Mammary epithelial cell (primary cell): Measurements from ENCODE around the gene ZNF724.

Source experiments
- EZH2 ChIP-seq: IDR thresholded peaks from 2 replicates; pipeline ENCODE4 v1.6.1; 2012; ENCODE audit warnings: low read length, inconsistent platforms, borderline replicate concordance
- TF ChIP-seq, protein P1 (sequence below), 2 donors: IDR thresholded peaks in 1 of 2; conservative IDR thresholded peaks in 1 of 2; 2 replicates each; pipeline ENCODE4 v1.5.1; 2011 to 2012; ENCODE audit warnings: inconsistent platforms in 2 of 2, low read length in 2 of 2, mild to moderate bottlenecking in 2 of 2, control low read depth in 1 of 2, low read depth in 1 of 2; ENCODE audit not compliant: insufficient read depth in 1 of 2; ENCODE audit errors: extremely low read depth in 1 of 2

DNA sequence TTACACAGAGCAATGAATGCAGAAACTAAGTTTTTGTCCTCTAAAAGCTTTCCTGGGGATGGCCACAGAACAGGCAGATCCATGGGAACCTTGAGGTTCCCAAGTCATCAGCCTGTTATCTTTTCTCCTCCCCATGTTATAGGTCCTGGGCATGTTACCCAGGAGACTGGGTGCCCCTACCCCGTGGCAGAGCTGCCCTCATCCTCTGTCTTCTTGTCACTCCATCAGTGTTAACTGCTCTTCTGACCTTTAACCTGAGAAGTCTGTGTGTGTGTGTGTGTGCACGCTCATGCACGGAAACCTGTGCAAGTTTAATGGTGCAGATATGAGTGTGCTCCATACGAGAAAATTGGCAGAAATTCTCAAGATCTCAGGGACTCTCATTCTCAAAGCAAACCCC is 43.9 kb upstream of the ZNF724 start:
- TF ChIP-seq, protein P1, sequence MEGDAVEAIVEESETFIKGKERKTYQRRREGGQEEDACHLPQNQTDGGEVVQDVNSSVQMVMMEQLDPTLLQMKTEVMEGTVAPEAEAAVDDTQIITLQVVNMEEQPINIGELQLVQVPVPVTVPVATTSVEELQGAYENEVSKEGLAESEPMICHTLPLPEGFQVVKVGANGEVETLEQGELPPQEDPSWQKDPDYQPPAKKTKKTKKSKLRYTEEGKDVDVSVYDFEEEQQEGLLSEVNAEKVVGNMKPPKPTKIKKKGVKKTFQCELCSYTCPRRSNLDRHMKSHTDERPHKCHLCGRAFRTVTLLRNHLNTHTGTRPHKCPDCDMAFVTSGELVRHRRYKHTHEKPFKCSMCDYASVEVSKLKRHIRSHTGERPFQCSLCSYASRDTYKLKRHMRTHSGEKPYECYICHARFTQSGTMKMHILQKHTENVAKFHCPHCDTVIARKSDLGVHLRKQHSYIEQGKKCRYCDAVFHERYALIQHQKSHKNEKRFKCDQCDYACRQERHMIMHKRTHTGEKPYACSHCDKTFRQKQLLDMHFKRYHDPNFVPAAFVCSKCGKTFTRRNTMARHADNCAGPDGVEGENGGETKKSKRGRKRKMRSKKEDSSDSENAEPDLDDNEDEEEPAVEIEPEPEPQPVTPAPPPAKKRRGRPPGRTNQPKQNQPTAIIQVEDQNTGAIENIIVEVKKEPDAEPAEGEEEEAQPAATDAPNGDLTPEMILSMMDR (conservative IDR thresholded peaks at IDR 0.05 in 1 of 2, IDR thresholded peaks at IDR 0.05 in 1 of 2; ENCODE audit: extremely low read depth in 1 of 2, insufficient read depth in 1 of 2, low read depth in 1 of 2, low read length in 2 of 2) = no peak
- no peak for TF ChIP-seq EZH2
